SIG-M5 treated with dmso at 0.1 percent for 504 hours (cell line): Measurements from ENCODE around the gene RBMS3.

ENCODE experiments used
- DNase-seq: peaks from one replicate; lab custom pipeline; 2025; ENCODE audit not compliant: unreplicated experiment; lab: John Stamatoyannopoulos, UW

The RBMS3 gene

DNA sequence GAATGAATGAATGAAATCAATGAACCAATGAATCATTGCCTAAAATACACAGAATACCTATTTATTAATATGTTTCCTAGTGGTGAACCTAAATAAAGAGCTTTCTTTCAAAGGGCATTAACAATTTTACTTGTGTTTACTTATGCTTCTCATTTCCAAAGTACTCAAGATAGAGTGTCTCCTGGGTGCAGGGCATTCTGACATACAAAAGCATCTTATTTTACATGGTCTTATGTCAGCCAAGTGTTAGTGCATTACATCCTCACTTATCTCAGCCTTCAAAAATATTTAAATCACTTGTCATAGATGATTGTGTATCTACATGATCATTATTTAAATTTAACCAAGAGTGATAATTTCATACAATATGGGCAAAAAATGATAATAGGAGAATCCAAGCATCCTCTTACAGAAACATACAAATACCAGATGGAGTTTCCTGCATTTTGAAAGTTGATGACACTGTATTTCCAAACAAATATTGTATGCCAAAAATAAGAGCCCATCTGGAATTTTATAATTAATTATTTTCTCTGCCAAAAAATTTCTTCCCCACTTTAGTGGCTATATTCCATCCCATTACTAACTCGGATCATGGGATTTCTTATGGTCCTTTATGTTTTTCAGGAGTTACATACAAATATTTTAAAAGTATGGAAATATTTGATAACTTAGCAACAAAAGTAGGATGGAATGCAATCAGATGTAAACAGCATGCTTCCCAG lies 279.0 kb downstream of the RBMS3 start:
- DNase-seq, result no peak

DNA sequence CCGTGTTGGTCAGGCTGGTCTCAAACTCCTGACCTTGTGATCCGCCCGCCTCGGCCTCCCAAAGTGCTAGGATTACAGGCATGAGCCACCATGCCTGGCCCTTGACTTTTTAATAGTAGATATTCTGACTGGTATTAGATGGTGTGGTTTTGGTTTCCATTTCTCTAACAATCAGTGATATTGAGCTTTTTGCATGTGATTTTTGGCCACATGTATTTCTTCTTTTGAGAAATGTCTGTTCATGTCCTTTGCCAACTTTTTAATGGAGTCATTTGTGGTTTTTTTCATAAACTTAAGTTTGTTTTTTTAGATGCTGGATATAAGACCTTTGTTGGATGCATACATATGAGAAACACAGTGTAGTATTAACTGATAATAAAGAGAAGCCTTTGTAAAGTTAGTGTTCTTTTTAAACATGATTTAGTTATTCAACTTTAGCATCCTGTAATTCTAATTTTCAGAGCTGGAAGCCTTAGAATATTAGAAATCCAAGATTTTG lies 280.8 kb downstream of the RBMS3 start:
- DNase-seq, result no peak

DNA sequence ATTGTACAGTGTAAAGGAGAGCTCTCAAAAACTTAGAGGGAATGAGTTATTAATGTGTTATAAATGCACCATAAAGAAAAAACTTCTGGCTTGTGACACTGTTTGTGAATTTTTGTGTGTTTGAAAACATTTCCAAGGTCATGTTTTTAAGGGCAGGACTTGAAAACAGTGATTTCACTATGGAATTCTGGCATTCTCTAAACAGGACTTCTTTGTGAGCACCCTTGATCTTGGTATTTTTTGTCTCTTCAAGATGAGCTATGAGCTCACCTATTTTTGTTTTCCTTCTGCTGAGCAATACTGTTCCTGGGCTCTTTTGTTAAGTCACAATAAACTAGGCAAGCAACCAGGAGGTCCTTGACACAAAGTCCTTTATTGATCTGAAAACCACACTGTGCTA lies 284.4 kb downstream of the RBMS3 start:
- no peak for DNase-seq

GRCh38 chr3:29567501-29567900 lies 286.6 kb downstream of the RBMS3 start:
- no peak for DNase-seq

DNA sequence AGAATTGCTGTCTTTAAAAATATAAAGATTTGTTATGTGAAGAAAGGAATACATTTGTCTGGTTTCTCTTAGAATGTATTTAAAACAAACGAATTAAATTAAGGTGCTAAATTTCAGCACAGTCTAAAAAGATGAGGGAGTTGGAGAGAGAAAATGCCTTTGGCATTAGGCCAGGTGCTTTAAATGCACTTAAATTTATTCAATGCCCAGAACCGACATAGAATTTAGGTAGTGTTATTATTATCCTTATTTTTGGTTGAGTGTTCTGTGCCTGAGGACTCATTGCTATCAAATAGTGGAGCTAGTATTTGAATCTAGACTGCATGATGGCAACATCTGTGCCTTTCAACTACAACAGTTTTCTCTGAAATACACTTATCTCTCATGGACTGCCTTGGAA lies 287.5 kb downstream of the RBMS3 start:
- DNase-seq, result no peak

- DNase-seq, result no peak
Observed at GRCh38 chr3:29576181-29576580, 295.3 kb downstream of the RBMS3 start.

- no peak for DNase-seq
Observed at GRCh38 chr3:29576675-29577074, 295.8 kb downstream of the RBMS3 start.

- no peak for DNase-seq
Observed at GRCh38 chr3:29577250-29577649, 296.4 kb downstream of the RBMS3 start.

DNA sequence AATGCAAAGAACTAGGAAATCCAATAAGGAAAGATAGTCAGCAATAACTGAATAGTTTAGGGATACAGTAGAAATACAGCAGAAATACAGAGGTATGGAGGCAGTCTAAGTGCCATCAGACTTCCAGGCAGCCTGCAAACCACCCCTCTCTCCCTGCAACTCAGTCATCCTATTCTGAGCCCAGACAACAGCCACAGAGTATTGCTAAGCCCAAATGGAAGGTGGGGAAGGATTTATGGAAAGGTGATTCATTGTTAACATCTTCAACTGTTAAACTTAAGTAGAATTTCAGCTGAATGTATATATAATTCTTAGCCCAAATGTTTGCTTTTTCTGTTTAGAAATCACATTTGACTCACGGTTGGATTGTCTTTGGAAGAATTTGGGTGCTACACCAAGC lies 300.4 kb downstream of the RBMS3 start:
- DNase-seq, result no peak

- DNase-seq, result no peak
Observed at GRCh38 chr3:29582273-29582672, 301.4 kb downstream of the RBMS3 start.

DNA sequence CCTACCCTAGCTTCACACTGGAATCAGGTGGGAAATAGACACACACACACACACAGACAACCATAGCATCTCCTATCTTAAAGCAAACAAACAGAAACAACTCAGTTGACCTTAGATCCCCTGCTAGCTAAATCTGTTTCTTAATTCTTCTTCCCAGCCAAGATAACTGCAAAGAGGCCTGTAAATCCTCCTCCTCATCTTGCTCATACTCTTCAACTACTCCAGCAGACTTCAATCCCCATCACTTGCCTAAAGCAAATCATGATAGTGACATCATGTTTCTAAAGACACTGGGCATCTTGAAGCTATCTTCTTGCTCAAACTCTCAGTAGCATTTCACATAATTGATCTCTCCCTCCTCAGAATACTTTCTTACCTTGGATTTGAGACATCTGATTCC lies 303.0 kb downstream of the RBMS3 start:
- DNase-seq, result no peak

- DNase-seq, result no peak
Observed at GRCh38 chr3:29585368-29585767, 304.5 kb downstream of the RBMS3 start.

DNA sequence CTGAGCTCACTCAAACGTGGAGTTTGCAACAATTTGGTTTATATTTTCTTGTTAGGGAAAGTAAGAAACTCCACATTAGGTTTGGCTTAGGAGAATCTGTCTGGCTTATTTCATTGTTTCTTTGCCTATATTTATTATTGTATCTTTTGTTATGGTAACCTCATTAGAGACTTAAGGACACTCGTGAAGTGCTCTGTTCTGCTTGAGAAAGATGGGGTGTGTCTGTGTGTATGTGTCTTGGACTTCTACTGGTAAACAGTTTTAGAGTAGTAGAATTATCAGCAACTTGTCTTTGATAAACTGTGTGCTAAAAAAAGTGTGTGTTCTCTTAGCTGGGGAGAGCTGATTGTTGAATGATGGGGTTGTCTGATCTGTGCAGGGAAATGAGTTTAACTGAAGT lies 306.5 kb downstream of the RBMS3 start:
- DNase-seq, result no peak

- no peak for DNase-seq
Observed at GRCh38 chr3:29590012-29590411, 309.1 kb downstream of the RBMS3 start.

- no peak for DNase-seq
Observed at GRCh38 chr3:29590461-29590860, 309.6 kb downstream of the RBMS3 start.

GRCh38 chr3:29591579-29591978 lies 310.7 kb downstream of the RBMS3 start:
- no peak for DNase-seq

GRCh38 chr3:29593802-29594201 lies 312.9 kb downstream of the RBMS3 start:
- no peak for DNase-seq

DNA sequence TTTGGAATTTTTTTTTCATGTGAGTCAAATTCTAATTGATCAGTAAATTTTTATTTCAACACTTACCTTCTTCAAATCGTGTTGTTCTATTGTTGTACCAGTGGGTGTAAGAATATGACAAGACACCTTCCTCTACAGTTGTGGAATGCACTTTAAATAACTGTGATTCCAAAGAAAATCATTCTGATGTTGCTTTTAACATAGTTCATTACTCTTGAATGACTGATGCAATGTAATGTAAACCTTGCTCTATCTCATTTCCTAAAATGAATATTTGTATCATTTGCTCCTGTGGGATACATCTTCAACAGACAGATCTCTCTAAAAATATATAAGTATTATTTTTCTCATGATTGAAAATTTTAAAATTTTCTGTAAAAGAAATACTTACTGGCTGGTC lies 313.4 kb downstream of the RBMS3 start:
- no peak for DNase-seq

DNA sequence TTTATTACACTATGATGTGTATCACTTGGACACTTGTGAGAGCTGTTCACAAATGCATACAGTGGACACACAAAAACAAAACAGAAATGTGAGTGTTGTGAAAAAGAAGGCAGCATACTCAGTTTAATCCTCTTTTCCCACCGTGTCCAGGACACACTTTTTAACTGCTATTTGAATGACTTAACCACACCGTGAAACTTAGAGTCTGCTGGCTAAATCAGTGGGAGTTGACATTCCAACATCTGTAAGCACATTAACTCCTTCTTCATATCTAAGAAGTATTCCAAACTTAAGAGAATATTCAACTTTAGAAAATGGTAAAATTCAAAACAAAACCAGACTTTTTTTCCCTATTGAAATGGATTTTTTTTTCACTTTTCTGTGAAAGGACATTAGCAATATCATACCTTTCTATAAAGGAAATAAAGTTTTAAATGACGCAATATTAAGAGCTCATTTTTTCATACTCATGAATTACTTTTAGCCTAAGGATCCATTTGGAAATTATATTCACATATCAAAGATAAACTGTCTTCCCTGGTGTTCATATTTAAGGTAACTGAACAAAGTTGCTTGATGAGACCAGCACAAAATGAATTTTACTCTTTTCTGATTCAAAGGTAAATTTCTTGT lies 316.6 kb downstream of the RBMS3 start:
- DNase-seq, result no peak

DNA sequence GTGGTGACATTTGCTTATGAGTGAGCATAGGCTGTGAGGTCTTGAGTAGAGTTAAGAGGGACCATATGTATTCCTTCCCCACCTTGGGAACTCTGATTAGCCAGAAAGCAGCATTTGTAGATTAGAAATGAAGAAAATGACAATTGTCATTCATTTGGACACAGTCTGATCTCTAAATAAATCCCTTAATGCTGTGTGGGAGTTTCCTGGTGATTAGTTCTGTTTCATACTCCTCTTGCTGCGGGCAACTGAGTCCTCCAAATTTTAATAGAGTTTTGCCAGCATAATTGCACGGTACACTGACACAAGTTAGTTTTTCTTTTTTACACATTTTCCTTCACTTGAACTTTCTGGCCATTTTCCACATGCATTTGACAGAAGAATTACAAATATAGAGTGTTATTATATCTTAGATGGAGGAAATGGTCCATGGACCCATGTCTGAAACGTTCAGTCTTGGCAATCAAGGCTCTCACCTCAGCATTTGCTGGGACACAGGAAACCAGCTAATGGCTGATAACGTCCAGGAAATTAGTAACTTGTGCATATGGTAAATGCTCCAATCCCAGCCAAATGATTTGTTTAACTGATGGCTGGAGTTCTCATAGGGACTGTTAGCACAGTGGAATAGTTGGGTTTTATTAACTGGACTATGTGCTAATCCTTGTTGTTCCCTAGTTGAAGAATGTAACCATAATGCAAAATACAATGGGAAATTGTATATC lies 321.2 kb downstream of the RBMS3 start:
- no peak for DNase-seq

DNA sequence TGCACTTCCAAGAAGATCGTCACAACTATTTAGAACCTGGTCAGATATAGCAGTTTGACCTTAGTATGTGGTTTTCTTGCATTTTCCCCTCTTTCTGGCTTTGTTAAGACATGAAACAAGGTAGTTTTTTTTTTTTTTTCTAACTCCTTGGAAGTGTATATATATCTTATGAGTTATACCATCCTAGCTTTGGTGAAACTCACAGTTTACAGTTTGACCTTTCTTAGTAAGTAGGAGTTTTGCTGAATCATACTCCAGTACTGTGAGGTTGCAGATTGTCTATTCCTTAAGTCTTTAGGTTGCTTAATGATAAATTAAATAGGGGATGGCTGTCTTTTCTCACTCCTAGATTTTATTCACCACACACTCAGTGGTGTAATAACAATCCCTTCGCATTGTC lies 325.0 kb downstream of the RBMS3 start:
- DNase-seq, result no peak

DNA sequence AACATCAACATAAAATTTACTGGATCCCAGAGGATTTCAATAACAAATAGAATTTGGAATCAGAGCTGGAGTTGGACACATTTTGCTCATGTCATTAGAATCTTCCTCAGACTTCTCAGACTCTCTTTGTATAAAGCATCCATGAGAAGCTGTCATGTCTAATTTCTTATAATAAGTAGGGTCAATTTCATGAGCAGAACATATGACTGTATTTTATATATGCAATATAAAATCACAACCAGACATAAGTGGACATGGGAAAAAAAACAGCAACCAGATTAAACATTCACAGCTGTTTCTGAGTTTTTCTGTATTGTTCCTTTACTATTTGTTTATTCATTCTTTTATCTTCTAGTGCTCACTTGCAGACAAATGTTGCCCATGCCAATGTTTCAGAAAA lies 325.5 kb downstream of the RBMS3 start:
- no peak for DNase-seq
